BE2C (cell line): ENCODE measurements around the gene SPIRE1.
"Not testable (repeated sequence)": the region's sequence is repeated elsewhere in the genome, so short reads cannot be mapped to it uniquely, and the experiment has no call there.

Experiments
- DNase-seq: peaks from one replicate; pipeline ENCODE4 v3.0.0-alpha.2; 2020
- H3K27me3 ChIP-seq: fragments of 250-450 bp; sonication (Bioruptor Pico); 2 replicates; pipeline ENCODE4 v1.5.1; 2020; ENCODE audit warnings: mild to moderate bottlenecking
- H3K36me3 ChIP-seq: fragments of 250-450 bp; sonication (Bioruptor Pico); 2 replicates; pipeline ENCODE4 v1.5.1; 2020; ENCODE audit warnings: mild to moderate bottlenecking
- H3K4me1 ChIP-seq: fragments of 250-450 bp; sonication (Bioruptor Pico); 2 replicates; pipeline ENCODE4 v1.5.1; 2020
- H3K4me3 ChIP-seq: 2 replicates; pipeline ENCODE4 v1.5.1; 2011; ENCODE audit warnings: low read depth, low read length
- H3K9me3 ChIP-seq: fragments of 250-450 bp; sonication (Bioruptor Pico); 2 replicates; pipeline ENCODE4 v1.5.1; 2020
- TF ChIP-seq, protein P1 (sequence below): IDR thresholded peaks from 2 replicates; pipeline ENCODE4 v1.5.1; 2012; ENCODE audit warnings: mild to moderate bottlenecking, low read depth, low read length

Gene SPIRE1

DNA sequence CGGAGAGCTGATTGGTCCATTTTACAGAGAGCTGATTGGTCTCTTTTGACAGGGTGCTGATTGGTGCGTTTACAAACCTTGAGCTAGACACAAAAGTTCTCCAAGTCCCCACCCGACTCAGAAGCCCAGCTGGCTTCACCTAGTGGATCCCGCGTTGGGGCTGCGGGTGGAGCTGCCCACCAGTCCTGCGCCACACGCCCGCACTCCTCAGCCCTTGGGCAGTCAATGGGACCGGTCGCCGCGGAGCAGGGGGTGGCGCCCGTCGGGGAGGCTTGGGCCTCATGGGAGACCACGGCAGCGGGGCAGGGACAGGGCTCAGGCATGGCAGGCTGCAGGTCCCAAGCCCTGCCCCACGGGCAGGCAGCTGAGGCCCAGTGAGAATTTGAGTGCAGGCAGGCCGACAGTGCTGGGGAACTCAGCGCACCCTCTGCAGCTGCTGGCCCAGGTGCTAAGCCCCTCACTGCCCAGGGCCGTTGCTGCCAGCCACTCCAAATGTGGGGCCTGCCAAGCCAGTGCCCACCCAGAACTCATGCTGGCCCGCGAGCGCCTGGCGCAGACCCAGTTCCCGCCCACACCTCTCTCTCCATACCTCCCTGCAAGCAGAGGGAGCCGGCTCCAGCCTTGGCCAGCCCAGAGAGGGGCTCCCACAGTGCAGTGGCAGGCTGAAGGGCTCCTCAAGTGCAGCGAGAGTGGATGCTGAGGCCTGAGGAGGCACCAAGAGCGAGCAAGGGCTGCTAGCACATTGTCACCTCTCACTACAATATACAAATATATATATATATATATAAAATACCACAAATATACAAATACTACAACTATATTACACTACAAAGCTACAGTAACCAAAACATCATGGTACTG is 100.7 kb downstream of the SPIRE1 start:
- Histone ChIP-seq H3K36me3 (no peaks in the 10 kb centered on the region), H3K4me1 (no peaks in the 10 kb centered on the region), H3K9me3 (no peaks in the 10 kb centered on the region), H3K4me3 (no peak overlapping the region), H3K27me3 (no peaks in the 10 kb centered on the region)
- TF ChIP-seq, protein P1, sequence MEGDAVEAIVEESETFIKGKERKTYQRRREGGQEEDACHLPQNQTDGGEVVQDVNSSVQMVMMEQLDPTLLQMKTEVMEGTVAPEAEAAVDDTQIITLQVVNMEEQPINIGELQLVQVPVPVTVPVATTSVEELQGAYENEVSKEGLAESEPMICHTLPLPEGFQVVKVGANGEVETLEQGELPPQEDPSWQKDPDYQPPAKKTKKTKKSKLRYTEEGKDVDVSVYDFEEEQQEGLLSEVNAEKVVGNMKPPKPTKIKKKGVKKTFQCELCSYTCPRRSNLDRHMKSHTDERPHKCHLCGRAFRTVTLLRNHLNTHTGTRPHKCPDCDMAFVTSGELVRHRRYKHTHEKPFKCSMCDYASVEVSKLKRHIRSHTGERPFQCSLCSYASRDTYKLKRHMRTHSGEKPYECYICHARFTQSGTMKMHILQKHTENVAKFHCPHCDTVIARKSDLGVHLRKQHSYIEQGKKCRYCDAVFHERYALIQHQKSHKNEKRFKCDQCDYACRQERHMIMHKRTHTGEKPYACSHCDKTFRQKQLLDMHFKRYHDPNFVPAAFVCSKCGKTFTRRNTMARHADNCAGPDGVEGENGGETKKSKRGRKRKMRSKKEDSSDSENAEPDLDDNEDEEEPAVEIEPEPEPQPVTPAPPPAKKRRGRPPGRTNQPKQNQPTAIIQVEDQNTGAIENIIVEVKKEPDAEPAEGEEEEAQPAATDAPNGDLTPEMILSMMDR, result no peak
- no peak for DNase-seq

DNA sequence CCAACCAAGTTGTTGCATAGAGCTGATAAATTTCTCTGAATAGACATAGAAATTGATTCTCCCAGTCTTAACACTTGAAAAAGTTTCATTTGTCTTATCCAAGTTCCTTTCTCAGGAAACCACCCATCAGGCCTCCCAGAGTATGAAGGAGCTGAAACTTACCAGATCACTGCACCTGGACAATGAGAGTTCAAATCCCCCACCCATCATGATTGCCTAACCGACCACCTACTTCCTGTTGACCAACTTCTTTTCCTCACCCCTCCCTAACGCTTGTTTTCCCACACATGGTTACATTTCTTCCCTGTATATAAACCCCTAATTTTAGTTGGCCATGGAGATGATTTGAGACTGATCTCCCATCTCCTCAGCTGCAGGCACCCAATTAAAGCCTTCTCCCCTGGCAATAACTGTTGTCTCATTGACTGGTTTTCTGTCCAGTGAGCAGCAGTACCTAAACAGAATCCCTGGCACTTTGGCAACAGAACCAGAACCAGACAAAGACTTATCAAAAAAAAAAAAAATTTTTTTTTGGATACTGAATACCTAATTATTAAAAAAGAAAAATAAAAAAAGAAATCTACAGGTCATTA is 103.0 kb downstream of the SPIRE1 start:
- H3K27me3 ChIP-seq, result no peaks in the 10 kb centered on the region
- H3K36me3 ChIP-seq, result no peaks in the 10 kb centered on the region
- no peak overlapping the region for H3K4me3 ChIP-seq
- TF ChIP-seq, protein P1, result no peak
- no peaks in the 10 kb centered on the region for H3K9me3 ChIP-seq
- H3K4me1 ChIP-seq, result no peaks in the 10 kb centered on the region
- no peak for DNase-seq

DNA sequence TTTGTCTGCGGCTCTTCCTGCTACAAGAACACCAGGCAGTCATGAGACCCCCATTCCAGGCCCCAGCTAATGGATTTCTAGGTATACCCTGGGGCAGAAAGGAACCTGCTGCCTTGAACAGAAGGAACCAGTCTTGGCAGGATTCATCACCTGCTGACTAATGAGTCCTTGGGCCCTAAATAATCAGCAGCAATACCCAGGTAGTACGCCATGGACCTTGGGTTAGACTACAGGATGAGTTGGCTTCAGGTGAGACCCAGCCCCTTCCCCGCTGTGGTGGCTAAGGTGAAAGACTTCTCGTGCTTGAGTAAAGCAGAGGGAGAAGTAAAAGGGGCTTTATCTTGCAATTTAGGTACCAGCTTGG is 105.0 kb downstream of the SPIRE1 start:
- Histone ChIP-seq H3K4me1 (no peaks in the 10 kb centered on the region), H3K36me3 (no peaks in the 10 kb centered on the region), H3K4me3 (no peak overlapping the region), H3K27me3 (no peaks in the 10 kb centered on the region), H3K9me3 (no peaks in the 10 kb centered on the region)
- no peak for DNase-seq
- TF ChIP-seq, protein P1, result no peak

GRCh38 chr18:12551943-12552878 is 105.7 kb downstream of the SPIRE1 start:
- not testable (repeated sequence) for H3K27me3 ChIP-seq, DNase-seq, H3K9me3 ChIP-seq, H3K36me3 ChIP-seq, H3K4me3 ChIP-seq, H3K4me1 ChIP-seq

- H3K36me3 ChIP-seq, H3K4me3 ChIP-seq, H3K4me1 ChIP-seq, H3K9me3 ChIP-seq, H3K27me3 ChIP-seq, DNase-seq: not testable (repeated sequence)
These were observed 106.4 kb downstream of the SPIRE1 start for GRCh38 chr18:12551466-12551865.

- no peaks in the 10 kb centered on the region for H3K9me3 ChIP-seq
- no peak for DNase-seq
- TF ChIP-seq, protein P1, result no peak
- no peak overlapping the region for H3K4me3 ChIP-seq
- no peaks in the 10 kb centered on the region for H3K36me3 ChIP-seq
- no peaks in the 10 kb centered on the region for H3K27me3 ChIP-seq
- H3K4me1 ChIP-seq, result no peaks in the 10 kb centered on the region
These were observed 114.2 kb downstream of the SPIRE1 start for GRCh38 chr18:12543697-12544096.
